Astrocyte (in vitro differentiated cells and primary cell): ENCODE results near the gene FAM124A.

ENCODE experiments used
- EZH2 ChIP-seq: IDR thresholded peaks from 2 replicates; pipeline ENCODE4 v1.6.1; 2012; ENCODE audit warnings: mild to moderate bottlenecking, low read length, inconsistent platforms; ENCODE audit not compliant: insufficient read depth
- TF ChIP-seq, protein P1 (sequence below): IDR thresholded peaks from 2 replicates; pipeline ENCODE4 v1.5.1; 2011; ENCODE audit warnings: low read depth, mild to moderate bottlenecking, inconsistent platforms, low read length, moderate library complexity; ENCODE audit not compliant: insufficient read depth

DNA sequence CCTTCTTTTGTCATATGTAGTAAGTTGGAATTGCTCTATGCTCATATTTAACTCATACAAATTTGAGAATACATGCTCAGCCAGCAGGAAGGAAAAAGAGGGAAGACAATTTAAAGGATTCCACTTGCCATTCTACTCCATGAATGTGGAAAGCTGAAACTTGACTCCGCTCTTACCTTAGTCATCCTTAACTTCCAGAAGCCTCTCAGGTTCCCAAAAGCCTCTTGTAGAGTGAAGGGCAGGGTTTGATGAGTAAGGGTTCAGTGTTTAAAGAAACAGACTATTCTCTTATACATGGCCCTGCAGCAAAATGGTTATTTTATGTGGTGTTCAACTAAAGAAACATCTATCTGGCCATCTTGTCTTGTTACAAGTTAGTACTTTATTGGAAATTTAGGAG lies 27.1 kb downstream of the FAM124A start:
- TF ChIP-seq, protein P1, sequence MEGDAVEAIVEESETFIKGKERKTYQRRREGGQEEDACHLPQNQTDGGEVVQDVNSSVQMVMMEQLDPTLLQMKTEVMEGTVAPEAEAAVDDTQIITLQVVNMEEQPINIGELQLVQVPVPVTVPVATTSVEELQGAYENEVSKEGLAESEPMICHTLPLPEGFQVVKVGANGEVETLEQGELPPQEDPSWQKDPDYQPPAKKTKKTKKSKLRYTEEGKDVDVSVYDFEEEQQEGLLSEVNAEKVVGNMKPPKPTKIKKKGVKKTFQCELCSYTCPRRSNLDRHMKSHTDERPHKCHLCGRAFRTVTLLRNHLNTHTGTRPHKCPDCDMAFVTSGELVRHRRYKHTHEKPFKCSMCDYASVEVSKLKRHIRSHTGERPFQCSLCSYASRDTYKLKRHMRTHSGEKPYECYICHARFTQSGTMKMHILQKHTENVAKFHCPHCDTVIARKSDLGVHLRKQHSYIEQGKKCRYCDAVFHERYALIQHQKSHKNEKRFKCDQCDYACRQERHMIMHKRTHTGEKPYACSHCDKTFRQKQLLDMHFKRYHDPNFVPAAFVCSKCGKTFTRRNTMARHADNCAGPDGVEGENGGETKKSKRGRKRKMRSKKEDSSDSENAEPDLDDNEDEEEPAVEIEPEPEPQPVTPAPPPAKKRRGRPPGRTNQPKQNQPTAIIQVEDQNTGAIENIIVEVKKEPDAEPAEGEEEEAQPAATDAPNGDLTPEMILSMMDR = no peak
- no peak for TF ChIP-seq EZH2
